ENCODE measurements around the gene PTPRB.

The PTPRB gene

DNA sequence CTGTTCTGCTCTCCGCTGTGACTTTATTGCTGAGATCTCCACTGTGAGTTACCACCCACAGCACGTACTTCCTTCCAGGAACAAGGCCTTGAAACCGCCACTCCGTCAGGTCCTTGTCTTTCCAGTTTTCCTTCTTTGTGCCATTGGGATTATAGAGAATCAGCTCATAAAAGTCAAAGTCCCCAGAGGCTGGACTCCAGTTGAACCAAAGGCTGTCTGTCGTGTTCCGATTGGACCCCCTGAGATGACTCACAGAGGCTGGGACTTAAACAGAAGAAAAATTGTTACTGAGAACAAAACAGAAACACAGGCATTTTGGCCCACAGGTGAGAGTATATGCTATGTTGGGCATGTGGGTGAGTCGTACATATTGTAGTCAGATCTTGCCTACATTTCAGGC, 76.6 kb downstream of the PTPRB start:
- TF ChIP-seq CTCF (IDR thresholded peaks at IDR 0.05; ENCODE audit: insufficient read depth, low read length, missing control alignments) = no peak
- ChIA-PET POLR2A (no interaction called here), CTCF (interaction anchor here (0.8 to 3.1 kb wide), 2 partner anchors 16 to 660 kb away, joined by 4 to 11 read pairs; no protein-coding TSS in a partner anchor)
- DNase-seq (ENCODE audit: low read depth, low spot score) = no peak
- H3K4me3 ChIP-seq (ENCODE audit: low read depth, low read length) = no peak overlapping the region

DNA sequence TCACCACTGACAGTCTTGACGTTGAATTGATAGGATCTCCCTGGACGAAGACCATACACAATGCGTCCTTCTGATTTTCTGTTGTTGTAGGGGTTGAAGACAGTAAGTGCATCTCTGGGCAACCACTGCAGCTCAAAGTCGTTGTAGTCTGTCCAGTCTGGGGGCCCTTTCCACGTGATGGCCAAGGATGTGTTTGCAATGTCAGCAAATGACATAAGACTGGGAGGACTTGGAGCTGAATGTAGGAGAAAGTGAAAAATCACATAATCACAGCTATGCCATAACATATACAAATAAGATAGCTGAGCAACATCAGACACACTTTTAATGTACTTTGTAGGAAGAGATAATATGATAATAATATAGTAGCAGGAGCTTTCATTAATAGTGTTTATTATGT, 77.8 kb downstream of the PTPRB start:
- no peak for DNase-seq (ENCODE audit: low read depth, low spot score)
- POLR2A ChIA-PET = no interaction called here
- no peak for TF ChIP-seq CTCF (IDR thresholded peaks at IDR 0.05; ENCODE audit: insufficient read depth, low read length, missing control alignments)
- CTCF ChIA-PET = no interaction called here
- H3K4me3 ChIP-seq (ENCODE audit: low read depth, low read length) = no peak overlapping the region

GRCh38 chr12:70557583-70558191, 79.5 kb downstream of the PTPRB start:
- POLR2A ChIA-PET = interaction anchor here (0.5 kb wide), 1 partner anchor 314 kb away, joined by 3 read pairs; no protein-coding TSS in a partner anchor
- CTCF ChIA-PET = interaction anchor here (1.1 kb wide), 1 partner anchor 681 kb away, joined by 3 read pairs; no protein-coding TSS in a partner anchor
- DNase-seq (ENCODE audit: low read depth, low spot score) = no peak
- TF ChIP-seq CTCF (IDR thresholded peaks at IDR 0.05; ENCODE audit: insufficient read depth, low read length, missing control alignments) = no peak
- no peak overlapping the region for H3K4me3 ChIP-seq (ENCODE audit: low read depth, low read length)

DNA sequence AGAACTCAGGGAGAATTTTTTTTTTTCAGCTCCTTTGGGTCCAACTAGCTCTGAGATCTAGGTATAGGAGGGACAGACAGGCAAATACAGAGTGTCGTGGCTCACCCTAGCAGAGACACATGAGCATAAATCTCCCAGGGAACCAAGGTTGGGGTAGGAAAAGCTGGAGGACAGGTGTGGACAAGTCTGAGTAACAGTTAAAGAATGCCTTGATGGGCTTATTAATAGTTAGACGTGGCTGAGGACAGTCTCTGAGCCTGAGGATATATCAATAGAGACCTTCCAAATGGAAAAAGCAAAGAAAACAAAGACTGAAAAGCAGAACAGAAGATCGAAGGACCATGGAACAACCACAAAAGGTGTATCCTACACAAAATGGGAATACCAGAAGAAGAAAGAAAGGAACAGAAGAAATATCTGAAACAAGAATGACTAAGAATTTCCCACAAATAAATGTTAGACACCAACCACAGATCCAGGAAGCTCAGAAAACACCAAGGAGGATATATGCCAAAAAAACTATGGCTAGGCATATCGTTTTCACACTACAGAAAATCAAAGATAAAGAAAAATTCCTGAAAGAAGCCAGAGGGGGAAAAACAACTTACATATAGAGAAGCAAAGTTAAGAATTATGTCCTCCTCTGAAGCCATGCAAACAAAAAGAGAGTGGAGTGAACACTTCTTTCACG, 80.9 kb downstream of the PTPRB start:
- TF ChIP-seq CTCF (IDR thresholded peaks at IDR 0.05; ENCODE audit: insufficient read depth, low read length, missing control alignments) = no peak
- CTCF ChIA-PET = no interaction called here
- POLR2A ChIA-PET = no interaction called here
- no peak for DNase-seq (ENCODE audit: low read depth, low spot score)
- H3K4me3 ChIP-seq (ENCODE audit: low read depth, low read length) = no peak overlapping the region

GRCh38 chr12:70555081-70555480, 82.1 kb downstream of the PTPRB start:
- no peak overlapping the region for H3K4me3 ChIP-seq (ENCODE audit: low read depth, low read length)
- TF ChIP-seq CTCF (IDR thresholded peaks at IDR 0.05; ENCODE audit: insufficient read depth, low read length, missing control alignments) = no peak
- ChIA-PET POLR2A (no interaction called here), CTCF (no interaction called here)
- no peak for DNase-seq (ENCODE audit: low read depth, low spot score)

GRCh38 chr12:70553391-70553859, 83.8 kb downstream of the PTPRB start:
- H3K4me3 ChIP-seq (ENCODE audit: low read depth, low read length) = no peak overlapping the region
- DNase-seq (ENCODE audit: low read depth, low spot score) = no peak
- ChIA-PET POLR2A (no interaction called here), CTCF (interaction anchor here (0.9 to 2.6 kb wide), 2 partner anchors 23 to 675 kb away, joined by 5 to 7 read pairs; no protein-coding TSS in a partner anchor)
- TF ChIP-seq CTCF (IDR thresholded peaks at IDR 0.05; ENCODE audit: insufficient read depth, low read length, missing control alignments) = no peak
